HS-5 (cell line): ENCODE measurements around the gene RNF112.

Source experiments
- DNase-seq: peaks from one replicate; pipeline ENCODE4 v3.0.0-alpha.2; 2012; ENCODE audit warnings: low read depth

The RNF112 gene, protein sequence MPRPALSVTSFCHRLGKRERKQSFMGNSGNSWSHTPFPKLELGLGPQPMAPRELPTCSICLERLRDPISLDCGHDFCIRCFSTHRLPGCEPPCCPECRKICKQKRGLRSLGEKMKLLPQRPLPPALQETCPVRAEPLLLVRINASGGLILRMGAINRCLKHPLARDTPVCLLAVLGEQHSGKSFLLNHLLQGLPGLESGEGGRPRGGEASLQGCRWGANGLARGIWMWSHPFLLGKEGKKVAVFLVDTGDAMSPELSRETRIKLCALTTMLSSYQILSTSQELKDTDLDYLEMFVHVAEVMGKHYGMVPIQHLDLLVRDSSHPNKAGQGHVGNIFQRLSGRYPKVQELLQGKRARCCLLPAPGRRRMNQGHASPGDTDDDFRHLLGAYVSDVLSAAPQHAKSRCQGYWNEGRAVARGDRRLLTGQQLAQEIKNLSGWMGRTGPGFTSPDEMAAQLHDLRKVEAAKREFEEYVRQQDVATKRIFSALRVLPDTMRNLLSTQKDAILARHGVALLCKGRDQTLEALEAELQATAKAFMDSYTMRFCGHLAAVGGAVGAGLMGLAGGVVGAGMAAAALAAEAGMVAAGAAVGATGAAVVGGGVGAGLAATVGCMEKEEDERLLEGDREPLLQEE

DNA sequence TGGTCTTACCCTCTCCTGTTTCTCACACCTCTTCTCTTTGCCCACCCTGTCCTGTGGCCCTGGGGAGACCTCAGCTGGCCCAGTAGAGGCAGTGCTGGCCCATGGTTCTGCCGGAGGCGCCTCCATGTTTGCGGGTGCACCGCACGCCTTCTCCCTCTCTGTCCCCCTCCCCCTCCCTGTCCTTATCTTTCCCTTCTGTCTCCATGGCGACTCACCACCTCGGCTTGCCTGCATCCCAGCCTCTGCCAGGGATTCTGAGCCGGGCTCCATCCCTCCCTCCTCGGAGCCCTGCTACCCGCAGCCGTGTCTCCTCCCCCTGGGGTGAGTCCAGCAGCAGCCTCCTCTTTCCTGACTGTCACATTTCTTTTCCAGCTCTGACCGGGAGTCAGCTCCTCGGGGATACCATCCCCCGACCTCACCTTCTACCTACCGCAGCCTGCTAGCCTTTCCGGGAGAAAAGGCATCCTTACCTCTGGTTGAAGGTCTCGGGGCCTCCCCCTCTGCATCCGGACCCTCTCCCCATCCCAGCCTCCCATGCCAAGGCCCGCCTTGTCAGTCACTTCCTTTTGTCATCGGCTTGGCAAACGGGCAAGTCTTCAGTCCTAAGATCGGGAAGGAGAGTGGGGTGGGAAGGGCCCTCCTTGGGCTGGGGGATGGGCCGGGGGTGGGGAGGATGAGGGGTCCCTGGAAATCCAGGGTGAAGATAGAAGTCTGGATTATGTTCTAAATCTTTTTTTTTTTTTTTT, at the start of gene RNF112:
Gene RNF112 (plus strand): TSS at position 358 of the 746 bp plus-strand sequence. CDS start 177 bp downstream, at position 535.
- no peak for DNase-seq

DNA sequence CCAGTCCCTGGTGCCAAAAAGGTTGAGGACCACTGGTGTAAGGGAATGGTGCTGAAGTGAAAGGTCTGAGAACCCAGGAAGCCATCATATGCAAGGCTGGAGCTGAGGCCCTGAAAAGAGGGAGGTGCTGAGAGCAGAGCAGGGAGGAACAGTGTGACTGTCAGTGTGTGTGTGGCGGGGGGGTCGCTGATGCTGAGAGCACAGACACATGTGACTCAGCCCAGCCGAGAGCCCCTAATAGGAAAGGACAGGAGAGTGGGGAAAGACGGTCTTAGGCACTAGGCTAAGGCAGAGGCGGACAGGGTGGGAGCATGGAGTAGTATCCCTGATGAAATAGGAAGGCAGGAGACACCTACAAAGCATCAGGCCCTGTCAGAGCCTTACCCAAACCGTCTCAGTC, 49.7 kb upstream of the RNF112 start:
- DNase-seq = no peak

DNA sequence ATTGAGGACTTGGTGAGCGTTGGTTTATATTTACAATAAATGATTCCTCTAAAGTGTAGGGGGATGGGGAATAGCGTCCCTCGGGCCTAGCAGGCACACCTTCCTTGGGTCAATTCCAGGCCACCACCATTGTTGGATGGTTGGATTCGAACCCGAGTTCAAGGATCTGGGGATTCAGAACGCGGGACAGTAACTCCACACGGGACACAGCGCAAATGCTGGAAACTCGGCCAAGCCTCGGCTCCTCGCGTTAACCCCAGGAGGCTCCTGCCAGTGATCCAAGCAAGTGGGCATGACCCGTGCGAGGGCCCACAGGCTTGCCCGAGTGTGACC, 49.1 kb upstream of the RNF112 start:
- no peak for DNase-seq

DNA sequence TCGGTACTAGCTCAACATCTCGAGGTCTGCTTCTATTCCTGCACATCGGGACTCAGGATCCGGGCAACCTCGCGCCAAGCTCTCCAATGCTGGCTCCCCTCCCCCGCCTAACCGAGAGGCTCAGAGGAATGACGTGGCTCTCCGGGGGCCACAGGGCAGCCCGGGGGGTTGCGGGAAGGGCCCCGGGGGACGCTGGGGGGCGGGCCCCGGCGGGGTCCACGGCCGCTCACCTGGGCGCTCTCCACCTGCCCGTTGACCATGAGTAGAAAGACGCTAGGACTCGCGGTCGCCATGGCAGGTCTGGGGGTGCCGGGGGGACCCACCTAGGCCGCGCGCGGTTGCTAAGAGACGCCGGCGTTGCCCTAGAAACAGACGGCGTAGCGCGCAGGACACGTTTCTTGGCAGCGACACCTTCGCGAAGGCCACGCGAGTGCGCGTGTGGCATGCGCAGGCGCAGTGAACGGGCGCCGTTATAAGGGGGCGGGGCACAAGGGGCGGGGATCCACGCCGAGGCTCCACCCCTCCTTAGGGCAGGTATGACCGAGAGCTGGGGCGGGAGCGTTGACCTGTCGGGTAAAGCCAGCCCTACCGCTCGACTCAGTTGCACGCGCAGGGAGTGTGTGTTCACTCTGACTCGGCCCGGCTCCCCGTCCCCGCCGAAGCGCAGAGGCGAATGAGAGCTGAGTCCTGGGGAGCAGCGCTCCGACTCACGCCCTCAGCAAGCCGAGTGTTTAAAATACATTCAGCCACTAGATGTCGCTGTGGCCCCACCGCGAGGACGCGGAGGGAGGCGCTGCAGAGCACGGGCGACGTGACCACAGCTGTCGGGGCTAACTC, 48.5 kb upstream of the RNF112 start, which contains the start of gene B9D1:
Gene B9D1 (minus strand): TSS at position 447 of the 837 bp plus-strand sequence. CDS start 154 bp downstream, at position 293.
- DNase-seq = peak; percentile 82

DNA sequence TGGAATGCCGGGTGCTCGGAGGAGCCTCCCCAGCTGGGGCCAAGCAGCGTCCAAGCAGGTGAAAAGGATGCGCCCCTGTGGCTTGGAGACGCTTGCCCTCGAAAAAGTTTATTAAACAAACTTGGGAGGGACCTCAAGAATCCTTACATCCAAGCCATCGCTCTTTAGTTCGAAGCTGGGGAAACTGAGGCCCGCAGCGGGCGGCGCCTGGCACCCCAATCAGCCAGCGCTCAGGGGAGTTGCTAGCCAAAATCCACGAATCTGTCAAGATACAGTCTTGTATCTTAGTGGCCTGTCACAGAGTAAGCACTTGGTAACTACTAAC, 48.0 kb upstream of the RNF112 start:
- no peak for DNase-seq

DNA sequence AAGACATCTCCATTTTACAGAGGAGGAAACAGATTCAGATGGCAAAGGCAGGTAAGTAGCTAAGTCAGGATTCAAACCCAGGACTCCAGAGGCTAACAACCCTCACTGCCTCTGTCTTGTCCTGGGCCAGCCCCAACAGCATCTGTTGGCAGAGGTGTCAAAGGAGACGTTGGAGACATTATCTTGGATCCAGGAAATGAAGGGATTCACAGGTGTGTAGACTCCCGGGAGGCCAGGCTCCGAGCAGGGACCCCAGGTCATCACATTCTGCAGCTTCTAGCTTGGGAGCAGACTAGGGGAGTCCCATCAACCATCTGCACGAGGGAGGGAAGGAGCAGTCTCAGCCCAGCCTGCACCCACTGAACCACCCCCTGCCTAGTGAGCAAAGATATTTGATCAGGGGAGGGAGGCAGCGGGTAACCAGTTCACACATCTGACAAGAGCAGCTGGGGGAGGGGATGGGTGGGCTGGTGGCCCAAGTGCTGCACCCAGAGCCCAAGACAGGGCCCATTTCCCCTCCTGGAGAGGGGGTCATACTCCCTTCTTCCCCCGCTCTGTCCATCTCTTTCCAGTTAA, 47.5 kb upstream of the RNF112 start:
- DNase-seq = no peak

DNA sequence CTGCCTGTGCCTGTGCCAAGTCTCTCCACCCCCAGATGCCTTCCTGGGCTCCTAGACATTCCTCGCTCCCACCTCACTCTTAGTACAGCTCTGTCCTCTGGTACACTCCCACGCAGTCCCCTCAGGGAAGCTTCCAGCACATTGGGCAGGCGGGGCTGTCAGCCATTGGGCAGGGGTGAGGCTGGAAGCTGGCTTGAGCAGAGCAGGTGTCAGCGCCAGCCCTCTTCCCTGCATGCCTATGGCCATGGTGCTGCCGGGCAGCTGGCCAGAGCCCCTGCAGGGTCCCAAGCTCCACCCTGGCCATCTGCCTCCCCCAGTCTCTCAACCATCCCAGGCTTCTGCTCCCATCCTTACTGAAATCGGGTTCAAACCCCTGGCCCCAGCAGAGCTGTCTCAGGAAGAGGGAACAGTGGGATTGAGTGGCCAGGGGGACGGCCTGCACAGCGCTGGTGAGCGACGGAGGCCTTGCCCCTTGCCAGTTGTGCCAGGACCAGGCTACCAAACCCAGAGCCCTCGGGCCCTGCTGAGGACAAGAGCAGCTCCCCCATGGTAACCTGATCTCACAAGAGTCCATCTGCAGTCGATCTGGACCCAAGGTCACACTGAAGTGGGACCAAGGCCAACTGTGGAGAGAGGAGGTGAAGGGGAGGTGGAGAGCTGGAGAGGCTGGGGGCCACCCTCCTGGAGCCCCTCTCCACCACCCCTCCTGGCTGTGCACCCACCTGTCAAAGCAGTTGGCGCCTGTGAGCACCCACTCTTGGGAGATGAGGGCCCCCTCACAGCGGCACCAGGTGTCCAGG, 46.1 kb upstream of the RNF112 start:
- no peak for DNase-seq

DNA sequence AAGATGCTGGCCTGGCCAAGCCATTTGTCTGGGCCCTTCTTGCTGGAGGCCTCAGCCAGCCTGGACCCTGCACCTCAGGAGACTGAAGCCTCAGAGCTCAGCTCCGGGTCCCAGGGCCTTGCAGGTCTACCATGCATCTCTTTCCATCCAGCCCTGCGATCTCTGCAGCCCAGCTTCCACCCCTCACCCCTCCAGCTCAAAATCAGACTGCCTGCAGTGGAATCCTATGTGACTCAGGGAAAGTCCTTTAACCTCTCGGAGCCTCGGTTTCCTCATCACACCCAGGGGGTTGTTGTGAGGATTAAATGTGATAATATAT, 45.6 kb upstream of the RNF112 start:
- no peak for DNase-seq

DNA sequence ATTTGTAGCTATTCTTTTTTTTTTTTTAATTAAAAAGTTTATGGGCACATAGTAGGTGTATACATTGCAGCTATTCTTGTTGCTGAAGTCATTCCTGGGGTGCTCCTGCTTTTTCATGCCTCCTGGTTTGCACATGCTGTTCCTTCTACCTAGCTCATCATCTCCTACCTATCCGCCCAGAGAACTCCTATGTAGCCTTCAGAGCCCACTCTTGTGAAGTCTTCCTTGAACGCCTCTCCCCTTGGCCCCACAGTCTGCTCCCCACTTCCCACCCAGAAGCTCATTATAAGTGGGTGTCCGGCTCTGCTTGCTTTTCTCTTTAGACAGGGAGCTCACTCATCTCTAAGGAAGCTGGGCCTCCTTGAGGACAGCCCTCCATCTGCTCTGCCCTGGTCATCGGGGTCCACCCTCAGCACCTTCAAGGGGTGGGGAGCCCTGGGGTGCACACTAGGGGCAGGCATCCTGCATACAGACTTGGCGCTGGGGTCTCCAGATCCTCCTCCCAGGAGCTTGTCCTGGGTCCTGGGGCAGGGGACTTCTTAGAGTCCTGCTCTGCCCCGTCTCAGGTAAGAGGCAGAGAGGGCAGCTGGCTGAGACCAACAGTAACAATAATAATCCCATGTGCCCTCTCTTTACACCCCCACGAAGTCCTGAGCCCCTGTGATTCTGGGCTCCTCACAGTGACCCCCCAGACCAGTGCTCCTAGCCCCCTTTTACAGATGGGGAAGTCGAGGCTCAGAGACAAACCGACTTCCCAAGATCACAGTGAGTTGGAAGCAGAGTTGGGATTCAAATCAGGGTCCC, 45.0 kb upstream of the RNF112 start:
- no peak for DNase-seq

DNA sequence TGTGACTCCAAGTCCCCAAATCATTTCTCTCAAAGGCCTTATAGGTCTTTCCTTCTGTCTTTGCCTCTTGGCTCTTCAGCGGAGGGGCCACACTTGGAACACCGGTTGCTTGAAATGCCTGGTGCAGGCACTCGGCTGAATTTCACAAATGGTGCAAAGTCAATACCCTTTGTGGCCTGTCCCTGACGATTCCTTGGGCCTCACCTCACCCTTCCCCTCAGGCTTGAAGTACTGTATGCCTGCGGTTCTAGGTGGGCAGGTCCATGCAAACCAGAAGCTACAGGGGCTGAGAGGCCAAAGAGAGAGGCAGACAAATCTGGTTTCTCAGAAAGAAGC, 44.4 kb upstream of the RNF112 start:
- DNase-seq = no peak

DNA sequence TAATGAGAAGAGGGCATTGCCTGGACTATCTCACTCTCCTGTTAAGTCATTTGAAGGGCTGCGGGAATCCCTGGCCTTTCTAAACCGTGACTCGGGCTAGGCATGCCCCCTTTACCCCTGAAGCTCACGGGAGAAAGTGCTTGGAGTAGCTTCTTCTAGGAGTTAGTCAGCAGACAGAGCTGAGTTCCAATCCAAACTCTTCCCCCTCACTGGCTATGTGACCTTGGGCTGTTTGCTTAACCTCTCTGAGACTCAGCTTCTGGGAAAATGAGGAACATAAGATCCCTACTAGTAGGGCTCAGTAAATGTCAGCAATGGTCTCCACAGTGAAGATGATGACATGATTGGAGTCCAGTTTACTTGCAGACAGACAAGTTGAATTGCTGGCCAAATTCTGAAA, 42.8 kb upstream of the RNF112 start:
- no peak for DNase-seq

DNA sequence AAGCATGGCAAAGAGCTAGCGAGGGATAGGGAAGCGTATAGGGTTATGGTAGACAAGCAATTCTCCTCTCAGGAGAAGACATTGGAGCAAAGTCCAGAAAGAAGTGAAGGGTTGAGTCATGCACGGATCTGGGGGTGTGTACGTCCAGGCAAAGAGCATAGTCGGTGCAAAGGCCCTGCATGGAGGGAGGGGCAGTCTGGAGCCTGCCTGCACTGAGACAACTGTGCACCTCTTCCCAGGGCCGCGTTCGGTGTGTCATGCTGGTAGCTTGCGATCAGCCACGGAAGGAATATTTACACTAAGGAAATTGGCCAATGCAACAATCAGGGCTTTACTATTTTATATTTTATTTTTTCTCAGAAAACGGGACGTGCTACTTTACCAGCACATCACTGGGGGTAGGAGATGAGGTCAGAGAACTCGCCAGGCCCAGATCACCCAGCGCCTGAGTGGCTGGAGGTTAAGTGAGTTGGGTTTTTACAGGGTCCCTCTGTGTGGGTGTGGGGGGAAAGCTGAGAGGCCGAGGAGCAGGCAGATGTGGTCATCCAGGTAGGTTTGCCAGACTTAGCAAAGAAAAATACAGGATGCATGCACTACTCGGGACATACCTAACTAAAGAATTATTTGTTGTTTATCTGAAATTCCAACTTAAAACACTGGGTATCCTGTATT, 41.8 kb upstream of the RNF112 start:
- no peak for DNase-seq

DNA sequence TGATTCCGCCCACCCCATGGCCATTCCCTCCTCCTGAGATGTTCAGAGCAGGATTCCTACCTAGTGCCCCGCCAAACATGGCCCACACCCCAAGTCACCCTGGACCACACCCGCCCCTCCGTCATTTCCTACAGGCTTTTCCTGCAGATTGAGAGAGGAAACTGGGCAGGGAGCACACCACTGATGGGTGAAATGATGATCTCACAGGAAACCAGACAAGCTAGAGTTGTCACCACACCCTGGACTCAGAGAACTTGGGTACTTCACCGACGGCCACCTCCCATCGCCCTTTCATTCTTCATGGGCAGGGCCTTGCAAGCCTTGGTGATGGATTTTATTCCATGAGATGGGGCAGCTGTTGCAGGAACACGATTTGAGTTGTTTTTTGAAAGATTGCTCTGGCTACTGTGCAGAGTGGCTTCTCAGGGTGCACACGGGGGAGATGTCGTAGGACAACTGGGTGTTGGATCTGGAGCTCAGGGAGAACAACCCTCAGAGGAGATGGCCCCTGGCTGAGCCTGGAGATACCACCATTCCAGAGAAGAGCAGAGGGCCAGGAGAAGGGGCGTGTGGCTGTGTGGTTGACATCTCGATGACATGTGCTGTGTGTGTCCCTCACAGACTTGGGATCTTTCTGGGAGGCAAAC, 41.1 kb upstream of the RNF112 start:
- DNase-seq = no peak

DNA sequence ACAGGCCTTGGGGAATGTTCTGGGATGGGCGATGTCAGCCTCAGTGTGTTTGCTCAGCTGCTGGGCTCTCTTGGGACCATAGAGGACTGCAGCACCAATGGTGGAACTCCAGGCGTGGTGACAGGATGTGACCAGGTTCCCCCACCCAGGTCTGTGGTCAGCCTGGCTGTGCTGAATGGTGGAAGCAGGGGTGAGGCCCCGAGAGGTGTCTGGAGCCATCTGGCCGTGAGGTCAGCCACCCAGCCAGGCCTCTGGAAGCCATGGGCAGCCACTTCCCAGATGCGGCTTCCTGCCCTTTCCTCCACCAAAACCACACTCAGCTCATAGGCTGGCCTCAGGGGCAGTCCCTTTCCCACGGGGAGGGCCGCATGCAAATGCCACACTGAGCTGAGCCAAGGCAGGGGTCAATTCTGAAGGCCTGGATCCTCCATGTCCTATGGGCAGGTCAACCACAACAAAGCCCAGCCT, 40.5 kb upstream of the RNF112 start:
- no peak for DNase-seq

DNA sequence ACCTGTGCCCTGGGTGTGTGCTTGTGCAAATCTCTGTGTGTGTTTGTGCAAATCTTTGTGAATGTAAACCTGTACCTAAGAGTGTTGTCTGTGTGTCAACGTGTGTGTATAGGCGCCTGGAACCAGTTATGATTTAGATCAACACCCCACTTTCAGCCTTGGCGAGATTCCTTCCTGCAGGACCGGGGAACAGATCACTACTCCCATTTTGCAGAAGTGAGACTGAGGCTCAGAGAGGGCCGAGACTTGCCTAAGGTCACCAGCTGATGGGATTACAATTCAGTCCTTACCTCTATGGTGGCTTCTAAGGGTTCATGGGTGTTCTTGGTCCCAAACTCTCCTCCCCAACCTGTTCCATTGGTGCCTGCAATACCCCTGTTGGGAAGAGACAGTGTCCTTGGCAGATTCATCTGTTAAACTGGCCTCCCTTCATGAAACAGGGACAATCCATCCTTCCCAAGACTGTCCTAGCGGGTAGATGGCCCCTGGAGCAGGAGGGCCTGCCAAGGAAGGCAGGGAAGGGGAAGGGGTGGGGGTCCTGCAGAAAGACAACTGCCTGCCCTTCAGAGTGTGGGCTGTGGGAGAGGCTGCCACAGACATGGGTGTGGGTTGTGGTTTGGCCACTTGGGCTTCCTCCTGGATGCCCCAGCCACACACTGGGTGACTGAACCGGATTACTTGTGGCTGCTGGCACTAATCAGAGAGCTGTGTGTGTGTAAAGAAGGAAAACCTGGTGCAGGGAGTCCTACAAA, 39.6 kb upstream of the RNF112 start:
- no peak for DNase-seq

DNA sequence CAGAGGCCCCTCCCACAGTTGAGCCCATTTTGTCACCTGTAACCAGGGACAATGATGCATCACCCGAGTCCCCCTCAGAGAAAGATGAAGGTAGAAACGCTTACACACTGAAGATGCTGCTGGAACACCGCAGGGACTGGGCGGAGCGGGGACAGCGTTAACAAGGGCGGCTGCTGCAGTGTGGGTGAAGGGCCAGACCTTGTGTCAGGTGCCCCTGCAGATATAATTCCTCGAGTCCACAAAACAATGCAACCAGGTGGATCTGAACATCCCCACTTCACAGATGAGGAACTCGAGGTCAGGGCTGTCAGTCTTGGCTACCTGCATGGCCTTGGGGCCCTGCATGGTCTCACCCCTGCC, 39.0 kb upstream of the RNF112 start:
- no peak for DNase-seq

DNA sequence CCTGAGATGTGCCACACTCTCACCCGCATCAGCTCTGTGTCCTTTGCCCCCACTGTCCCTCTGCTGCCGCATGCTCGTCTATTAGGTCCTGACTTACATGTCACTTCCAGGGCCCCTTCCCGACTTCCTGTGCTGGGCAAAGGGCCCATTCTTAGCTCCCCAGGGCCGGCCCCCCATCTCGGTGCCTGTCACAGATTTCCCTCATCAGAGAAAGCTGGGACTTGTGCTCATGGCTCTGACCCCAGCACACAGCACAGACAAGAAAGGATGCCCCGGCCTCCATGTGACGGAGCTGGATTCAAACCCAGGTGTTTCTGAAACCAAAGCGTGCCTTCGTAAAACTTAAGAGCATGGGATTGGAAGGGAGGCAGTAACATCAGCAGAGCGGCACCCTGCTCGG, 38.6 kb upstream of the RNF112 start:
- no peak for DNase-seq

DNA sequence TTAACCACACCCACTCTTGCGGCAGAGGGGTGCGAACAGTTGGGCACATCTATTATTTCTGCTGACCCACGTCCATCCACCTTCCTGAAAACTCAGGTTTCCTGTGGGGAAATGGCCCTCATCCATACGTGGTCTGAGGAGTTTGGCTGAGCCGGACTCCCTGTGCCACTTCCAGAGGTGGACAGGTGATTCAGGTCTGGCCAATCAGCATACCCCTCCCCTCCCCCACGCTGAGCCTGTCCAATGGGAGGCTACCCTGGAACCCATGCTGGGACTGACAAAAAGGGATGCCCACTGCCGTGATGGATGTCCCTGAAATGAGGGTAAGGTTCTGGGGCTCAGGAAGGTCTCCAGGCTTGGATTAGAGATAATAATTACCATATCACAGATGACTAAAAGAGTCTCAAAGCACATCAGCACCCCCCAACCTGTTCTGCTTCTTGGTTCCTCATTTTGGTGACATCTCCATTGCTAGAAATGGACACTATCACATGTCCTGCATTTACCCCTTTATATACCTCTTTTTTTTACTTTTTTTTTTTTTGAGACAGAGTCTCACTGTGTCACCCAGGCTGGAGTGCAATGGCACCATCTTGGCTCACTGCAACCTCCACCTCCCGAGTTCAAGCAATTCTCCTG, 38.0 kb upstream of the RNF112 start:
- no peak for DNase-seq
